Endothelial cell of umbilical vein (primary cell): ENCODE results near the gene RPP25L.

Experiments used
- EZH2 ChIP-seq: IDR thresholded peaks from 2 replicates; pipeline ENCODE4 v1.6.1; 2012; ENCODE audit warnings: borderline replicate concordance, low read depth, mild to moderate bottlenecking, moderate library complexity, low read length, inconsistent platforms; ENCODE audit not compliant: severe bottlenecking
- FOS ChIP-seq: IDR thresholded peaks from 2 replicates; pipeline ENCODE4 v1.6.1; 2011; ENCODE audit warnings: mild to moderate bottlenecking, low read length, moderate library complexity, borderline replicate concordance; ENCODE audit not compliant: insufficient read depth
- JUN ChIP-seq: IDR thresholded peaks from 2 replicates; pipeline ENCODE4 v1.6.1; 2011; ENCODE audit warnings: borderline replicate concordance, low read depth; ENCODE audit not compliant: insufficient read length, insufficient read depth
- POLR2A ChIP-seq: IDR thresholded peaks from 2 replicates; pipeline ENCODE4 v1.6.1; 2012; ENCODE audit warnings: low read depth, mild to moderate bottlenecking, control low read depth, low read length
- POLR2AphosphoS5 ChIP-seq: IDR thresholded peaks from 2 replicates; pipeline ENCODE4 v1.6.1; 2012; ENCODE audit warnings: low read depth, mild to moderate bottlenecking, control low read depth, low read length, moderate library complexity; ENCODE audit not compliant: insufficient read depth
- TF ChIP-seq, protein P1 (sequence below), 2 donors: IDR thresholded peaks; 1 replicate in 1 of 2; 2 replicates in 1 of 2; pipeline ENCODE4 v1.5.1; 2011; ENCODE audit warnings: low read length in 2 of 2, mild to moderate bottlenecking in 2 of 2, moderate library complexity in 2 of 2, control low read depth in 1 of 2, inconsistent platforms in 1 of 2, low read depth in 1 of 2; ENCODE audit not compliant: insufficient read depth in 1 of 2; ENCODE audit errors: extremely low read depth in 1 of 2

DNA sequence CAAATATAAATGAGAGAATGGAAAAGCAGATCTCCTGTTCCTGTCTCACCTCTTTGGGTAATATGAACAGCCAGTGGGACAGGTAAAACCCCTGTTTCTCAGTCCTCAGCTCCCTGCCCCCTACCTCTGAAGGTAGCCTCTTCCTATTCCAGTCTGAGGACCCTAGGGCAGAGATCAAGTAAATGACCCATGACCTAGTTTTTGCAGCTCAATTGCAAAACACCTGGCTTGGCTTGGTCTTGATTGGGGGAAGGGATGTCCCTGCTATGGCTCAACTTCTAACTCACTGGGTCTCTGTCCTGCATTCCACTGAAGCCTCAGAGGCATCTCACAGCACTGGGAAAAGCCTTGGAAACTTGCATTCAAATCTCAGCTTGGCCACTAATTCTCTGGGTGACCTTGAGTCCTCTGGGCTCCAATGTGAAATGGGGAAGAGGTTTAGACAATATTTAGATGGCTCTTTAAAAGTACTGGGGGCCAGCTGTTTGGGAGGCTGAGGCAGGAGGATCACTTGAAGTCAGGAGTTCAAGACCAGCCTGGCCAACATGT is 32.9 kb upstream of the RPP25L start:
- TF ChIP-seq POLR2A: no peak
- TF ChIP-seq, protein P1, sequence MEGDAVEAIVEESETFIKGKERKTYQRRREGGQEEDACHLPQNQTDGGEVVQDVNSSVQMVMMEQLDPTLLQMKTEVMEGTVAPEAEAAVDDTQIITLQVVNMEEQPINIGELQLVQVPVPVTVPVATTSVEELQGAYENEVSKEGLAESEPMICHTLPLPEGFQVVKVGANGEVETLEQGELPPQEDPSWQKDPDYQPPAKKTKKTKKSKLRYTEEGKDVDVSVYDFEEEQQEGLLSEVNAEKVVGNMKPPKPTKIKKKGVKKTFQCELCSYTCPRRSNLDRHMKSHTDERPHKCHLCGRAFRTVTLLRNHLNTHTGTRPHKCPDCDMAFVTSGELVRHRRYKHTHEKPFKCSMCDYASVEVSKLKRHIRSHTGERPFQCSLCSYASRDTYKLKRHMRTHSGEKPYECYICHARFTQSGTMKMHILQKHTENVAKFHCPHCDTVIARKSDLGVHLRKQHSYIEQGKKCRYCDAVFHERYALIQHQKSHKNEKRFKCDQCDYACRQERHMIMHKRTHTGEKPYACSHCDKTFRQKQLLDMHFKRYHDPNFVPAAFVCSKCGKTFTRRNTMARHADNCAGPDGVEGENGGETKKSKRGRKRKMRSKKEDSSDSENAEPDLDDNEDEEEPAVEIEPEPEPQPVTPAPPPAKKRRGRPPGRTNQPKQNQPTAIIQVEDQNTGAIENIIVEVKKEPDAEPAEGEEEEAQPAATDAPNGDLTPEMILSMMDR (IDR thresholded peaks at IDR 0.05; ENCODE audit: extremely low read depth in 1 of 2, insufficient read depth in 1 of 2, low read depth in 1 of 2, low read length in 2 of 2): no peak
- TF ChIP-seq POLR2AphosphoS5: no peak
- TF ChIP-seq EZH2: no peak
- TF ChIP-seq FOS: no peak
- TF ChIP-seq JUN: no peak
